Measurements from ENCODE around the gene SYT1. TPM values are rescaled to one million over a fixed set of nuclear protein-coding genes. Genes with fewer than 3 reads are reported as not detected.

SYT1 gene
- total RNA-seq, 4 donors from 2014 or later, result 1.1 to 3.7 (median 1.9) TPM

DNA sequence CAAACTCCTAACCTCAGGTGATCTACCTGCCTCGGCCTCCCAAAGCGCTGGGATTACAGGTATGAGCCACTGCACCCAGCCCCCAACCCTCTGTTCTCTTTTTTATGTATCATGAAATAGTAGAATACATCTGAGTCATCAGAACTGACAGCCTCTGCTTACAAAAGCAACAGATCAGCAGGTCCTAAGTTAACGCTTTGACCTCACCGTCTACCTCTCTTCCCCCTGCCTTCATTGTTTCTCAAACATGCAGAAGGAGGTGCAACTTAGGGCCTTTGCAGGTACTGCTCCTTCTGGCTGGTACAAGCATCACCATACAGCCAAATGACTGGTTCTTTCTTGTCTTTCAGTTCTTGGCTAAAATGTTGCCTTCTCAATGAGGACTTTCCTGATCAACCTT is 577.0 kb downstream of the SYT1 start:
- TF ChIP-seq, protein P1, sequence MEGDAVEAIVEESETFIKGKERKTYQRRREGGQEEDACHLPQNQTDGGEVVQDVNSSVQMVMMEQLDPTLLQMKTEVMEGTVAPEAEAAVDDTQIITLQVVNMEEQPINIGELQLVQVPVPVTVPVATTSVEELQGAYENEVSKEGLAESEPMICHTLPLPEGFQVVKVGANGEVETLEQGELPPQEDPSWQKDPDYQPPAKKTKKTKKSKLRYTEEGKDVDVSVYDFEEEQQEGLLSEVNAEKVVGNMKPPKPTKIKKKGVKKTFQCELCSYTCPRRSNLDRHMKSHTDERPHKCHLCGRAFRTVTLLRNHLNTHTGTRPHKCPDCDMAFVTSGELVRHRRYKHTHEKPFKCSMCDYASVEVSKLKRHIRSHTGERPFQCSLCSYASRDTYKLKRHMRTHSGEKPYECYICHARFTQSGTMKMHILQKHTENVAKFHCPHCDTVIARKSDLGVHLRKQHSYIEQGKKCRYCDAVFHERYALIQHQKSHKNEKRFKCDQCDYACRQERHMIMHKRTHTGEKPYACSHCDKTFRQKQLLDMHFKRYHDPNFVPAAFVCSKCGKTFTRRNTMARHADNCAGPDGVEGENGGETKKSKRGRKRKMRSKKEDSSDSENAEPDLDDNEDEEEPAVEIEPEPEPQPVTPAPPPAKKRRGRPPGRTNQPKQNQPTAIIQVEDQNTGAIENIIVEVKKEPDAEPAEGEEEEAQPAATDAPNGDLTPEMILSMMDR (IDR thresholded peaks at IDR 0.05; ENCODE audit: low read depth), result no peak

DNA sequence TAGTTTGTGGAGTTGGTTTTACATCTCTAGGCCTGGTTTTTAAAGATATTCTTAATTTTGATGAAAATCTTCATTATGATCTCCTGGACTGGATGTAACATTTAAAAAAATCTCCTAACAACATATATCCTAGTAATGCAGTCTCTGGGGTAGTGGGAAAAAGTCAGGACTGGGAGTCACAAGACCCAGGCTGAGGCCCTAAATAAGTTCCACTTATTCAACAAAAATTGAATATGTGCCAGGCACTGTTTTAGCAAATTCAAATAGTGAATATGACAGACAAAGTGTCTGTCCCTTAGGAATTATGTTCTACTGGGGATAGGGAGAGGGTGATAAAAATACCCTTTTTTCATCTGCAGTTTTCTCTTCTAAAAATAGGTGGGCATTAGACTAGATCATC is 577.8 kb downstream of the SYT1 start:
- TF ChIP-seq, protein P1 (IDR thresholded peaks at IDR 0.05; ENCODE audit: low read depth), result no peak

DNA sequence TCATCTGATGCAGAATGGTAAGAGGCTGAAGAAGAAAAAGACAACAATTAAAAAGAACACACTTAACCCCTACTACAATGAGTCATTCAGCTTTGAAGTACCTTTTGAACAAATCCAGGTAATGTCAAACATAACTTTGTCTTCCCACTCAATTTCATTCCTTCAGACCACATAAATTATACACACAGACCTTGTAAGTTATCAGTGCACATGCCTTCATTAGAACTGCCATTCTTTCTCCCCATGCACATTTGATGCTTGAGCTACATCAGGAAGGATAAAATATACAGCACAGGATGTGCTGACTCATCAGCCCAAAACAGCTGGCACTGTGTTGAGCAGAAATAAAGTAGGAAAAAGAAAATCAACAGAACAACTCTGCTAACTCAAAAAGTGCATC is 579.5 kb downstream of the SYT1 start:
- TF ChIP-seq, protein P1 (IDR thresholded peaks at IDR 0.05; ENCODE audit: low read depth), result no peak

DNA sequence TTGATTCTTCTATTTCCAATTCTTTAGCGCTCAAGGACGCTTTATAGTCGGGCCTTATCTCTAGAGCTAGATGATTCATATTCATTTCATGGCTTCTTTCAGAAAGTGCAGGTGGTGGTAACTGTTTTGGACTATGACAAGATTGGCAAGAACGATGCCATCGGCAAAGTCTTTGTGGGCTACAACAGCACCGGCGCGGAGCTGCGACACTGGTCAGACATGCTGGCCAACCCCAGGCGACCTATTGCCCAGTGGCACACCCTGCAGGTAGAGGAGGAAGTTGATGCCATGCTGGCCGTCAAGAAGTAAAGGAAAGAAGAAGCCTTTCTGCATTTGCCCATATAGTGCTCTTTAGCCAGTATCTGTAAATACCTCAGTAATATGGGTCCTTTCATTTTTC is 584.2 kb downstream of the SYT1 start:
- TF ChIP-seq, protein P1 (IDR thresholded peaks at IDR 0.05; ENCODE audit: low read depth), result no peak

DNA sequence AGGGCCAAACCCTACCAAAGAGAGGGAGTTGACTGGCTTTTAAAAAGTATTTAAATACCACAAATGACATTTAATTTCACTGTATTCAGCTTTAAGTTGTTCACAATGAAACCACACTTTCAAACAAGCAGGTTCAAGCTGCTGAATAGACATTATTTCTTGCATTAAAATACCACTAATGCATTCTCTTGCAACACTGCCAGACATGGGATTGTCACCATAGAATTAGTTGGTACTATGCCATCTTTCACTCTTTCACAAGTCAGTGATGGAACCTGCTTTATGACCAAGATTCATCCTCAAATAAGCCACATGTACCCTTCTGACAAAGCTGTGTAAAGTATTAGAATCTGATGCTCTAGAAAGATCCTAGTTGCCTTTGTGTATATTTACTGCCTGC is 586.8 kb downstream of the SYT1 start:
- TF ChIP-seq, protein P1 (IDR thresholded peaks at IDR 0.05; ENCODE audit: low read depth), result no peak

DNA sequence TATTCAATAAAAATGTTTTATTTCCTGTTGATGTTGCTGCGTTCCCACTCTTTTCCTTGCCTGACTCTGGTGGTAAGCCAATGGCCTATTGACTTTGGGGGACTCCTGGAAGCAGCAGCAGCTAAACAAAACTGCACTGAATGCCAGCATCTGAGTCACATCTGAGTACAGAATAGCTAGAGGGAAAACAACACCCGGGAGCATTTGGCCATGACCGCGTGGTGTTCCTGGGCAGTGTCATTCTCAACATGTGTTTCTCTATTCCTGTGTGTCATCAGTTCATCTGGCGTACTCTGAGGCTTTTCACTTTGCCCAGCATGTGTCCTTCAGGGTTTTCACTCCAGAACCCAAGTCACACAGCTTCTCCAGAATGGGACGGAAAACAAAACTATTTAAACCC is 587.4 kb downstream of the SYT1 start:
- TF ChIP-seq, protein P1 (IDR thresholded peaks at IDR 0.05; ENCODE audit: low read depth), result no peak

DNA sequence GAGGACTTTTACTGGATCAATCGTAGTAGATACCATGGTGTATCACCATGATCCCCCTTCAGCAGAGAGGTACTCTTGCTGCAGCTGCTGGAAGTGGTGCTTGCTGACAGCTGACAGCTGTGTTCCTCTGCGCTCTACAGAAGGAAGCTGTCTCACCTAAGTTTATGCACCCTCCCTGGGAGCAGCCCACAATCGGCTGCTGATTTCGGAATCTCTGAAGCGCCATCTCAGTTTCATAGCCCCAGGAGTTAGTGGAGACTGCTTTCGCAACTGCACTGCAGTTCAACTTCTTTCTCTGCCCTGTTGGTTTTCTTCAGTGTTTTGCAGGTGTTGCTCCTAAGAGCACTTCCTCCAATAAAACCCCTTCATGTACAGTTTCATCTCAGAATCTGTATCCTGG is 588.3 kb downstream of the SYT1 start:
- TF ChIP-seq, protein P1 (IDR thresholded peaks at IDR 0.05; ENCODE audit: low read depth), result no peak
